Measurements from ENCODE around the gene RBBP8.

The RBBP8 gene

DNA sequence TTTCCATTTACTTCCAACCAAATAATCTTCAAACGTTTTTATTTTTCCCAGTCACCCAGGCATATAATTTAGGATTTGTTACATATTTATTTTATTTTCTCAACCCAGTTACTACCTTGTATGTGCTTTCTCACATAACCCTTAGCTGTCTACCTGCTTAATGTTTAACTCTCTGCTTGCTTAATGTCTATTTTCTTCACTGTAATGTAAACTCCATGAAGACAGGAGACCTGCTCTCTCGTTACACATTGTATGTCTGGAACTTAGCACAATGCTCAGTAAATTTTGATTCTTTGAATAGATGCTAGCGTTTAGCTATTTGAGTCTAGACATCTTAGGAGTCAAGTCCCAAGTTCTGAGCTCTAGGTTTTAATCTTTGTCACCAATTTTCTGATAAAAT is 70.2 kb downstream of the RBBP8 start:
- no peak for DNase-seq

DNA sequence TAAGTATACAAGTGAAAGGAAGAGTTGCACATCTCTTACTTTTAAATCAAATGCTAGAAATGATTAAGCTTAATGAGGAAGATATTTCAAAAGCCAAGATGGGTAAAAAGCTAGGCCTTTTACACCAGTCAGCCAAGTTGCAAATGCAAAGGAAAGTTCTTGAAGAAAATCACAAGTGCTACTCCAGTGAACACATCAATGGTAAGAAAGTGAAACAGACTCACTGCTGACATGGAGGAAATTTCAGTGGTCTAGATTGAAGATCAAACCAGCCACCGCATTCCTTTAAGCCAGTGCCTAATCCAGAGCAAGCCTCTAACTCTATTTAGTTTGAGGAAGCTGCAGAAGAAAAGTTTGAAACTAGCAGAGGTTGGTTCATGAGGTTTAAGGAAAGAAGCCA is 79.1 kb downstream of the RBBP8 start:
- DNase-seq, result no peak

DNA sequence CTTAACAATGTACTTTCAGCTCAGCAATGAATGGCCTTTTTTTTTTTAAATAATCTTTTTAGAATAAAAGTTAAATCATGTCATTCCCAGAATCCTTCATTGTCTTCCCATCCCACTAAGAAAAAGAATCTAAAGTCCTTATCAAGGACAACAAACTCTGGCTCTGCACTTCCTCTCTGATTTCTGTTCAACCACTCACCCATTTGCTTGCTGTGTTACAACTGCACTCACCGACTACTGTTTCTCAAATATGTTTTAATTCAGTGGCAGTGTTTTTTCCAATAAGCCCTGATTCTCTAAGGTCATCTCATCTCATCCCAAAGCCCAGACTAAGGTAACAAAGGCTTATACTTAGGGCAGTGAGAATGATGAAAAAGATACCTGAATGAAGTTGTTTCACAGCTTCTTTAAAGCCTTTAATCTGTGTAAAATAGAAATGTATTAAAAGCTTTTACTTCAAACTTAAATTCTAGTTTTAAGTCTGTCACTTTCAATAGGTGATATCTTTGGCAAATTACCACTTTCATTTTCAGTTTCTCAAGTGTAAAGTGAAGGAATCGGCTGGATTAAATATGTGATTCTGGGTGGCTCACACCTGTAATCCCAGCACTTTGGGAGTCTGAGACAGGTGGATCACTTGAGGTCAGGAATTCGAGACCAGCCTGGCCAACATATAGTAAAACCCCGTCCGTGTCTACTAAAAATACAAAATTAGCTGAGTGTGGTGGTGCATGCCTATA is 87.6 kb downstream of the RBBP8 start:
- no peak for DNase-seq

DNA sequence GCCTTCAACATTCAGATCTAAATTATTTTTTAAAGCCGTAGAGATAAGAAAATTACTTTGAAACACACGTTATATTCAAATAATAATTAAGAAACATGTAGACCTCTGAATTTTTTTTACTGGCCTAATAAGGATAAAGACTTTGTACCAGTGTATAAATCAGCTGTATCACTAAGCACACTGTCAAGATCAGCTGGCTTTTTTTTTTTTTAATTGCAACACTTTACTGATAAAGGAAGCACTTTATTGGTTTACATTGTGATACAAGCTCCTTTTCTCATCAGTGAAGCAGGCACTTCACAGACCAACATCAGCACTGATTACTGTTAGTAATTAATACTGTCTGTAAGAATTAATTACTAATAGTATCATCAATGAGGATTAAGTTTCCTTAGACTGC is 88.5 kb downstream of the RBBP8 start:
- no peak for DNase-seq

- no peak for DNase-seq
These were observed 99.0 kb downstream of the RBBP8 start for GRCh38 chr18:23032030-23032582.

GRCh38 chr18:23033056-23033455 is 99.9 kb downstream of the RBBP8 start:
- DNase-seq, result no peak

GRCh38 chr18:23036660-23037201 is 103.6 kb downstream of the RBBP8 start:
- DNase-seq, result no peak

DNA sequence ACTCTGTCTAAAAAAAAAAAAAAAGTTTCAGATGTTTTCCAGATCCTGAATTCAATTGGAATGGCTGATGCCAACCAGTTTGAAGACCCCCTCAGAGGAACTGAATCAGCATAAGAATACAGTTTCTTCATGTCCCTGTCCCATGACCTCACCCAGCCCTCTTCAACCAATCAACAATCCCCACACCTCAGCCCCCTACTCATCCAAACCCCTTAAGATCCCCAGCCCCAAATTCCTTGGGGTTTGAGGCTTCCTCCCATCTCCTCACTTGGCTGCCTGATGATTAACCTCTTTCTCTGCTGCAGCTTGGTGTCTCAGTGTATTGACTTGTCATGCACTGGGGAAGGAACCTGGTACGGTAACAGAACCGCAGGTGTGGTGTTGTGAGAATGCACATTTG is 104.5 kb downstream of the RBBP8 start:
- DNase-seq, result no peak

GRCh38 chr18:23038712-23039111 is 105.6 kb downstream of the RBBP8 start:
- DNase-seq, result peak in 1 of 2 experiments; percentile 7

DNA sequence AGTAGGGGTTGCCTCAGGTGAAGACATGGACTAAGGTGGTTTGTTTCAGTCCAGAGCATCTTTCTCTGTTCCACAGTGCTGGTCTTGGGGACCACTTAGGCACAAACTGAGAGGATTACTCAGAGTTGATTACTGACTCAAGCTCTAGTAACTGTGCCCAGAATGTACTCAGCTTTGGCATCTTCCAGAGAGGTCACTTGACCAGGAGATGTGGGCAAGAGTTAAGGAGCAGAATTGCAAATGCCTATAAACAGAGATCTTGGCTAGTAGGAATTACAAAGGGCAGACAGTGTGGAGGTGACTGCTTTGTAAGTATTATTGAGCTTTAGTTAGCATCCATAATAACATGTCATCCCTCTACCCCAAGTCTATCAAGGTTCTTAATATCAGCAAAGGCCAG is 109.0 kb downstream of the RBBP8 start:
- no peak for DNase-seq

GRCh38 chr18:23043803-23044376 is 110.8 kb downstream of the RBBP8 start:
- DNase-seq, result no peak

GRCh38 chr18:23049698-23050373 is 116.7 kb downstream of the RBBP8 start:
- DNase-seq, result no peak

DNA sequence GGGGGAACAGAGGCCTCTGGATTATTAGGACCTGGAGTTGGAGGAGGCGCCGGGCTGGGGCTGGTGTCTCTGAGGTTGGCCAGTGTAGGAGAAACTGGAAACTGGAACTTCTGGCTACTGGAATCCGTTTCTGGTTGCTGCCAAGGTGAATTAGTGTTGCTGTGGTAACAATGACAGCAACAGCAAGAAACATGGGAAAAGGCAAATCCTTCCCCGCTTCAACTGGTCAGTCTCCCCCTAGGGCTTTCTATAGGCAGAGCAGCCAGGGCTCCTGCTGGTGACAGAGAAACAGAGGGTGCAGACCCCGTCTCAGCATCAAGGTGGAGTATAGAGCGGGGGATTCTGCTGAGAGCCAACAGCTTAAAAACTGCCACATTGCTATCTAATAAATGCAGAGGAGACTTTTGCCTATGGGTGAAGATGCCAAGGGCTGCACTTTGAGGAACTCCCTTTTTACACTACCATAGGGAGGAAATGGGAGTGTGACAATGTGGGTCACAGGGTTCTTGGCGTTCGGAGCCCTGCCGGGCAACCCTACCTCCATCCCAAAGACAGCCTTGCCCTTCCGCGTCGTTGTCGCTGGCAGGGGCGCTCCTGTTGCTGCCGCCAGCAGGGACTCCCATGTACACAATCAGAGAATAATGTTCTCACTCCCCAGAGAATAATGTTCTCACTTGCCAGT is 120.8 kb downstream of the RBBP8 start:
- DNase-seq, result peak in 1 of 2 experiments; percentile 46

DNA sequence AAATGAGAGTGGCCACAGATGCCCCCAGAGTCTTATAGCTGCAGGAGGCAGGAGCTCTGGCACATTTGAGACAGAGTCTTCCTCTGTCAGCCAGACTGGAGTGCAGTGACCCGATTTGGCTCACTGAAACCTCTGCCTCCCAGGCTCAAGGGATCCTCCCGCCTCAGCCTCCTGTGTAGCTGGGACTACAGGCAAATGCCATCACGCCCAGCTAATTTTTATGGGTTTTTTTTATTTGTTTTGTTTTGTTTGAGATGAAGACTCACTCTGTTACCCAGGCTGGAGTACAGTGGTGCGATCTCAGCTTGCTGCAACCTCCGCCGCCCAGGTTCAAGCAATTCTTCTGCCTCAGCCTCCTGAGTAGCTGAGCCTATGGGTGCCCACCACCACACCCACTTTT is 121.4 kb downstream of the RBBP8 start:
- DNase-seq, result no peak

DNA sequence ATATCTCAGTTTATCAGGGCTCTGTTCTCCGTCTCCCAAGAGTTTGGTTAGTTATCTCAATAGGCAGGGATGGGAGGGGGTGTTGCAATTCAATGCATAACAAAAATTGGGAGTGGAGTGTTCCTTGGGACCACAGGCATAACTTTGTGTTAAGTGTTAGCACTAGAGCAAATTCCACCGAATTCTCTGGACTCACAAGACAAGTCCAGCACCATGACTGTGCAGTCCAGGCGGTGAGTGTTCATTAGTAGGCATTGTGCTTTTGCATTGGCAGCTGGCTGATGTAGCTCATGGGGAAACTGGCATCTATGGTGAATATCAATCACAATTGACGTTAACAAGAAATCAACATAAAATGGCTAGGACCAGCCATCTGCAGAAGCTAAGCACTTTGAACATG is 123.2 kb downstream of the RBBP8 start:
- DNase-seq, result peak in 1 of 2 experiments; percentile 59

DNA sequence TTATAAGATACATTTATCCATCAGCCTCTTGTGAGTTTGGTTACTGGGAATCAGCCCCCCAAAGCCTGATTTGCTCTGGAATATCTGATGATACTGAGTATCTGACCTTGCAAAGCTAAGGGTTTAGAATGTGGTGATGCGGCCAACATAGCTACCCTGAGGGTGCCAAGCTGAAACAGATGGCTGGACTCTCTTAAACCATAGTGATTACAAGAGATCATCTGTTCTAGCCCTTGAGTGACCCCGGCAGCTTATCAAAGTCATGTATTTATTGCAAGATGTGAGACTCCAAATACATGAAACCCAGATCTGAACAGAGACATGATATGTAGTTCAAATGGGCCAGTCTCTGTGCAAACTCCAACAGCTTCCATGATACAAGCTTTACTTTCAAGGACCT is 124.0 kb downstream of the RBBP8 start:
- DNase-seq, result peak in 1 of 2 experiments; percentile 7

- no peak for DNase-seq
These were observed 125.8 kb downstream of the RBBP8 start for GRCh38 chr18:23058746-23059415.

DNA sequence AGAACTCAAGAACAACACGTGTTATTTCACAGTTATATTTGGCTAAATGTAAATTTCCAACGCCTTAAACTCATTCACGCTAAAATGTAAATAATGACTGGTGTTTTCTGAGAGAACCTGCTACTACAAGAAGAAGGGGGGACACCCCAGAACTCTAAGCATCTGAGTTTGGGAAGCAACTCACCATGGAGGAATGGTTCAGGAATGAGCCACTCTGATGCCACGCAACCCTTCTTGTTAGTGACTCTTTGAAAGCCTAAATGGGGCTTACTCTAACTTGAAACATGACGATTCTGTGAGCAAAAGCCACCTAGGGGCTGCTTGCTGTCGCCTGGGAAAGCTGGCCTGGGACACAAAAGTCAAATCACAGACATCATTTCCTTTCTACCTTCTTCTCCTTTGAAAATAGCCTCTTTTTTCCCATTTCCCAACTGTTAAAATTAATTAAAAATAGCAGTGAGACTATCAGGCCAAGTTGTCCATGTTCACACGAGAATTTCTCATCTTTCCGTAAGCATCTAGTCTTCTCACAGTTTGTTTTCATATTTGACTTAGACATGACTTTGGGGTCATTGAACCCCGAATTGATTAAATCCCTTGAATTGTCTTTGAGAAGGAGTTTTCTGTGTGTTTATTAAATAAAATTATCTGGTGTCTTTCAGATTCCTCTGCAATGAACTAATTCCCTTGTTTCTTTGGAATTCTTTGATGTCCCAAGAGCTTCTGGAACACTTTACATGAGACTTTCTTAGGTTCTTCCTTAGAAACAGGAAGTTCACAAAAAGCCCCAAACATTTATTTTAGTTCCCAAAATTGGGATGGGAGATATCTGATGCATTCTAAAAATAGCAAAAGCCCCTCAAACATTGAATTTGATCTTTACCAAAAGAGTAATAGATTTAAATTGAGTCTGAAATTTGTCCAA is 126.7 kb downstream of the RBBP8 start:
- no peak for DNase-seq

GRCh38 chr18:23062011-23062410 is 128.9 kb downstream of the RBBP8 start:
- no peak for DNase-seq

DNA sequence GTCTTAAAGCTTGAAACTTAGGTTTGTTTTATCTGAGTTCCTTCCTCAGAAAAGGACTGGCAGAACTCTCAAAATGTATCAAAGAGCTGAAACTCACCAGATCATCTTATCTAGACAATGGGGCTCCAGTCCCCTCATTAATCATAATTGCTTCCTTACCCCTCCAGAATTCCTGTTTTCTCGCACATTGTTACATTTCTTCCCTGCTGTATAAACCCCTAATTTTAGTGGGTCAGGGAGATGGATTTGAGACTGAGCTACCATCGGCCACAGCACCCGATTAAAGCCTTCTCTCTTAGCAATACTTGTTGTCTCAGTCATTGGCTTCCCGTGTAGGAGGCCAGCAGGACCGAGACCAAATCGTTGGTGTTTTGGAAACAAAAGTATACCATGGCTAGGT is 130.4 kb downstream of the RBBP8 start:
- DNase-seq, result no peak

DNA sequence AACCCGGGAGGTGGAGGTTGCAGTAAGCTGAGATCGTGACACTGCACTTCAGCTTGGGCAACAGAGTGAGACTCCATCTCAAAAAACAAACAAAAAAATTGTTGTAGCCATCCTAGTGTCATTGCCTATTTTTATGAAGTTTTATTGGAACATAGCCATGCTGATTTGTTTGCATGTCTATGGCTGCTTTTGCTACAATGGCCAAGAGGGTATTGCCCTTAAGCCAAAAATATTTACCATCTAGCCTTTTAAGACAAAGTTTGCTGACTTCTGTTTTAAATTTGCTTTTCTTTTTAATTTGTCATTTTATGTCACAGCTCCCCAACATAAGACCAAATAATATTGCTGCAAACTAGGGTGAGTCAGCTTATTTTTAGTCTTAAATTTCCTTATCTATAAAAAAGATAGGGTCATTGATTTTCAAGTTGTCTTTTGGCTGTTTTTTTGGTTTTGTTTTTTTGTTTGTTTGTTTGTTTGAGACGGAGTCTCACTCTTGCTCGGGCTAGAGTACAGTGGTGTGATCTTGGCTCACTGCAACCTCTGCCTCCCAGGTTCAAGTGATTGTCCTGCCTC is 132.2 kb downstream of the RBBP8 start:
- no peak for DNase-seq
